Fibroblast of the aortic adventitia (primary cell): ENCODE data around the gene FUT4. TPM values are rescaled to one million over a fixed set of nuclear protein-coding genes. Genes with fewer than 3 reads are reported as not detected.

ENCODE experiments used
- DNase-seq: peaks from one replicate; pipeline ENCODE4 v3.0.0-alpha.2; 2010; ENCODE audit warnings: low read depth
- H3K4me3 ChIP-seq: 2 replicates; pipeline ENCODE4 v1.5.1; 2011; ENCODE audit warnings: low read depth, mild to moderate bottlenecking, control low read depth, low read length, moderate library complexity
- total RNA-seq: library from RNA; depleted of rRNA; stranded (reverse); fragments of >200 nt; gene quantifications from 2 replicates; pipeline ENCODE4 v1.2.3, GENCODE V29; 2012; ENCODE audit warnings: low replicate concordance
- TF ChIP-seq, protein P1 (sequence below): IDR thresholded peaks from 2 replicates; pipeline ENCODE4 v1.5.1; 2011; ENCODE audit warnings: mild to moderate bottlenecking, low read length, control low read depth, inconsistent platforms; ENCODE audit not compliant: insufficient read depth

Gene FUT4
- total RNA-seq, 1 donor: 7.1 TPM

DNA sequence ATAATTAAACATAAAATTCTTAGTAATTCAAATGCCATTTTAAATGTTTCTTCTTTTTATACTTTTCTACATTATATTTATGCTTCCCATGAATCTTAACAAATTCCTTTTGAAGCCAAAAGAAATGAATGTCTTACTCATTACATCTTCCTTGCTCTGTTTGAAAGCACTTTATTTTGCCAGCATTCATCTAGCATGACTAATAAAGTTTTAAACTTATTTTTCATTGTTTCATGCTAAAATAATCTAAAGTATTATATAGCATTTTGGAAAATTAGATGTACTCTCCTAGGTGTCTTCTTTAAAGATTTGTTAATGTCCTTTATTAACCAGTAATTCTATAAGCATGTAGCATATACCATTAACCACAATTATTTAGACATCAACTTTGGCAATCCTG, 13.7 kb downstream of the FUT4 start:
- TF ChIP-seq, protein P1, sequence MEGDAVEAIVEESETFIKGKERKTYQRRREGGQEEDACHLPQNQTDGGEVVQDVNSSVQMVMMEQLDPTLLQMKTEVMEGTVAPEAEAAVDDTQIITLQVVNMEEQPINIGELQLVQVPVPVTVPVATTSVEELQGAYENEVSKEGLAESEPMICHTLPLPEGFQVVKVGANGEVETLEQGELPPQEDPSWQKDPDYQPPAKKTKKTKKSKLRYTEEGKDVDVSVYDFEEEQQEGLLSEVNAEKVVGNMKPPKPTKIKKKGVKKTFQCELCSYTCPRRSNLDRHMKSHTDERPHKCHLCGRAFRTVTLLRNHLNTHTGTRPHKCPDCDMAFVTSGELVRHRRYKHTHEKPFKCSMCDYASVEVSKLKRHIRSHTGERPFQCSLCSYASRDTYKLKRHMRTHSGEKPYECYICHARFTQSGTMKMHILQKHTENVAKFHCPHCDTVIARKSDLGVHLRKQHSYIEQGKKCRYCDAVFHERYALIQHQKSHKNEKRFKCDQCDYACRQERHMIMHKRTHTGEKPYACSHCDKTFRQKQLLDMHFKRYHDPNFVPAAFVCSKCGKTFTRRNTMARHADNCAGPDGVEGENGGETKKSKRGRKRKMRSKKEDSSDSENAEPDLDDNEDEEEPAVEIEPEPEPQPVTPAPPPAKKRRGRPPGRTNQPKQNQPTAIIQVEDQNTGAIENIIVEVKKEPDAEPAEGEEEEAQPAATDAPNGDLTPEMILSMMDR: no peak
- H3K4me3 ChIP-seq: no peak overlapping the region
- peak; percentile 61 for DNase-seq

DNA sequence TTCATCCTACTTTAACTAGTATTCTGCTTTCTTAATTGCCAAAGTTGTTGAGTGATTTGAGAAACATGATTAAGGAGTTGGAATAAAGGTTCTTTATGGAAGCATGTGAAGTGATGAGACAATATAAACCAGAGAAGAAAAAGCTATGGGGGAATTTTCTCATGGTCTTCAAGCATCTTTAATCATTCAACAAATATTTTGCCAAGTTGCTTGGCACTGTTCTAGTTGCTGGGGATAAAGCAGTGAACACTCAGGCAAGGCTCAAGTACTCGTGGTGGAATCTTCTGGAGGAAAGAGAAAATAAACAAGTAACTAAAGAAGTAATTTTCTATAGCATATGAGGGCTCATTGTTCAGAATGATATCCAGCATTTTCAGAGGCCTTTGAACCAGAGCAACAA, 14.3 kb downstream of the FUT4 start:
- H3K4me3 ChIP-seq: no peak overlapping the region
- DNase-seq: peak; percentile 52
- TF ChIP-seq, protein P1: no peak

DNA sequence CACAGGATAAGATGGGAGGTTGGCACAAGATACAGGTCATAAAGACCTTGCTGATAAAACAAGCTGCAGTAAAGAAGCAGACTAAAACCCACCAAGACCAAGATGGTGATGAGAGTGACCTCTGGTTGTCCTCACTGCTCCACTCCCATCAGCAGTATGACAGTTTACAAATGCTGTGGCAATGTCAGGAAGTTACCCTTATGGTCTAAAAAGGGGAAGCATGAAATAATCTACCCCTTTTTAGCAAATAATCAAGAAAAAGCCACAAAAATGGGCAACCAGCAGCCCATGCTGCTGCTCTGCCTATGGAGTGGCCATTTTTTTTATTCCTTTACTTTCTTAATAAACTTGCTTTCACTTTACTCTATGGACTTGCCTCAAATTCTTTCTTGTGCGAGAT, 14.7 kb downstream of the FUT4 start:
- TF ChIP-seq, protein P1: no peak
- no peak for DNase-seq

DNA sequence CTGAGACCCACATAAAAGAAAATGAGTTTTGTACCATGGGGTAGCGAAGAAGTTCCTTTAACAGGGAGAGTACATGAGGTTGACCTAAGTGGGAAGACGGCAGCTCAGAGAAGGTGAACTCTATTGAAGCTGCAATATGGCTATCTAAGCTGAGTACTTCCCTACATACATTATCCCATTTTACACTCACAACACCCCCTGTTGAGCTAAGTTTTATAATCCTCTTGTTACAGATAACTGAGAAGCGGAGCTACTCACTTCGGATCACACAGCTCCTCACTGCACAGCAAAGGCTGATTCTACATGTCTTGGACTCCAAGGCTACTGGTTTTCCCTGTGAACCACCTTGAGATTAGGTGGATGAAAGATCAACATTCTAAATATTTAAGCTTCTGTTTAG, 15.2 kb downstream of the FUT4 start:
- DNase-seq: no peak
- H3K4me3 ChIP-seq: no peak overlapping the region
- TF ChIP-seq, protein P1: no peak

More for the DNA sequence above, 14.7 kb downstream of the FUT4 start:
- no peak overlapping the region for H3K4me3 ChIP-seq

DNA sequence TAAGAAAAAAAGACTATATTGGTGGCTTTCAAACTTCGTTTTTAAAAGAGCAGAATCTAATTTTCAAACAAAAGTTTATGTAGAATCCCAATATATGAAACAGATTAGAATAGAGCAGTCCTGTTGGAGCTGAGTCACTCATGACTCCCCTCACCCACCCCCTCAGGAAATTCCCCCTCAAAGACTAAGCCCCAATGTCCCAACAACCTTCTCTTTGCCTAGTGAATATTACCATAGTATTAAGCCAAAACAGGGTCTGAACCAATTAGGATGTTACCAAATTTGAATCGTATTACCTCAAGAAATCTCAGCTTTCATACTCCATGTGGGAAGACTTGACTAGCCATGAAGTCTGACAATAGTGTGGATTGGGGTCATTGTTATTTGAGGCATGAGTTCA, 15.6 kb downstream of the FUT4 start:
- TF ChIP-seq, protein P1: no peak
- H3K4me3 ChIP-seq: no peak overlapping the region
- DNase-seq: no peak

DNA sequence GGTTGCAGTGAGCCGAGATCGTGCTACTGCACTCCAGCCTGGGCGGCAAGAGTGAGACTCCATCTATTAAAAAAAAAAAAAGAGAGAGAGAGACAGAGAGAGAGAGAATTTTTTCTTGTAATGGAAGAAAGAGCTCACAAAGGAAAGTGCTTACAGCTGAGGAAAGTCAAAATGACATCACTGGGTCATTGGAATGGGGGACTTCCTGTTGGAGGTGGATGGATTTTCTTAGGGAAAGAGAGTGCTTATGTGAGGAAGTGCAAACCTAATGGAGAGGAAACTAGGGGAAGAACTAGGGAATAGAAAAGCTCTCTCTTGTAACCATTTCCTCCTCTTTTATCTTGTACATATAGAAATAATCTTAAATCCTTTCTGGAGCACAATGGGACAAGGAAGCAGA, 17.1 kb downstream of the FUT4 start:
- DNase-seq: no peak
- TF ChIP-seq, protein P1: no peak
- no peak overlapping the region for H3K4me3 ChIP-seq

DNA sequence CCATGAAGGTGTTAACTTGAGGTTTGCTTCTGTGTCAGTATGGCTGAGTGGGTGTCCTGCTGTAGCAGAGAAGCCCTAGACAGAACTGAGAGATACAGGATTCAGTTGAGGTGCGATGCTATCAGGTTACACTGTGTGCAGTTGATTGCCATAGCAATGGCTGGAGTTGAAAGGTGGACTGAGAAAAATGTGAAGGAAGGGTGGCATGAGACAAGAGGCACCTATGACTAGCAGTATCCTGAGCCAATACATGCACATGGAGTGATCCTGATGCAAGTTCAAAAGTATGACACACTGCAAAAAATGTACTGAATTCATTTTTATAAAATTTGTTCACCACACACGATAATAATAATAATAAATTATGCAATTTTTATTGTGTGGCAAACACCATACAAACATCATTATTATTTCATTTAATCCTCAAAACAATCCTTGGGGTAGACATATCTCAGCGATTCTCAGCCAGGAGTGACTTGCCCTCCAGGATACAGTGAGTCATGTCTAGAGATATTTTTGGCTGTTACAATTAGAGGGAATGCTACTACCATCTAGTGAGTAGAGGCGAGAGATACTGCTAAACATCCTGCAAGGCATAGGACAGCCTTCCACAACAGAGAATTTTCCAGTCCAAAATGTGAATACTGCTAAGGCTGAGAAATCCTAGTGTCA, 19.6 kb downstream of the FUT4 start:
- peak; percentile 81 for DNase-seq
- H3K4me3 ChIP-seq: no peak overlapping the region
- TF ChIP-seq, protein P1: peak; percentile 52
